OCI-LY3 (cell line): Measurements from ENCODE around the gene TFE3.

Experiments used
- H2AFZ ChIP-seq: fragments of 200-600, 300-600 bp; shearing (Covaris generic); 2 replicates; pipeline ENCODE4 v1.6.0; 2014; ENCODE audit warnings: antibody characterized with exemption, low read depth, low read length
- H3K27ac ChIP-seq: fragments of 200-600, 300-600 bp; sonication (generic); 2 replicates; pipeline ENCODE4 v1.5.1; 2014; ENCODE audit warnings: mild to moderate bottlenecking, low read length, moderate library complexity, mixed read lengths
- H3K27me3 ChIP-seq: fragments of 200-600, 300-600 bp; sonication (generic); 2 replicates; pipeline ENCODE4 v1.6.1; 2014; ENCODE audit warnings: low read depth, low read length, mixed read lengths
- H3K36me3 ChIP-seq: fragments of 200-600, 300-600 bp; sonication (generic); replicated peaks from 2 replicates; pipeline ENCODE3; 2014; ENCODE audit warnings: low read depth, low read length, mixed read lengths
- H3K4me1 ChIP-seq: fragments of 300-600, 200-600 bp; sonication (generic); 2 replicates; pipeline ENCODE4 v1.6.1; 2014; ENCODE audit warnings: low read length, mixed read lengths
- H3K4me2 ChIP-seq: fragments of 200-600, 300-600 bp; sonication (generic); 2 replicates; pipeline ENCODE4 v1.6.1; 2014; ENCODE audit warnings: low read length, mixed read lengths
- H3K4me3 ChIP-seq: fragments of 300-600, 200-600 bp; sonication (generic); 2 replicates; pipeline ENCODE4 v1.5.1; 2014; ENCODE audit warnings: antibody characterized with exemption, mild to moderate bottlenecking, low read length, moderate library complexity
- H3K79me2 ChIP-seq: fragments of 300-600, 200-600 bp; shearing (Covaris generic); 2 replicates; pipeline ENCODE4 v1.6.1; 2014; ENCODE audit warnings: mild to moderate bottlenecking, low read length, mixed read lengths
- H3K9ac ChIP-seq: fragments of 300-600, 200-600 bp; shearing (Covaris generic); 2 replicates; pipeline ENCODE4 v1.6.0; 2014; ENCODE audit warnings: mild to moderate bottlenecking, low read length, moderate library complexity
- H3K9me3 ChIP-seq: fragments of 200-600, 300-600 bp; shearing (Covaris generic); 2 replicates; pipeline ENCODE4 v1.6.1; 2014; ENCODE audit warnings: low read length, mixed read lengths; ENCODE audit not compliant: insufficient read depth
- H4K20me1 ChIP-seq: fragments of 200-600, 300-600 bp; sonication (generic); 2 replicates; pipeline ENCODE4 v1.6.1; 2016; ENCODE audit warnings: low read length, mixed read lengths; ENCODE audit not compliant: insufficient read depth
- EZH2phosphoT487 ChIP-seq: fragments of 200-600 bp; shearing (Covaris generic); IDR thresholded peaks from 2 replicates; pipeline ENCODE4 v1.6.1; 2018; ENCODE audit warnings: antibody characterized with exemption, mixed run types, low read depth
- TF ChIP-seq, protein P1 (sequence below): fragments of 200-600, 300-600 bp; sonication (generic); IDR thresholded peaks from 2 replicates; pipeline ENCODE4 v1.5.1; 2014; ENCODE audit warnings: antibody characterized with exemption, low read length, low read depth

Gene TFE3

GRCh38 chrX:49077941-49078340 lies 34.8 kb upstream of the TFE3 start:
- Histone ChIP-seq H3K4me2 (no peak overlapping the region), H3K4me3 (no peak overlapping the region), H3K27me3 (no peaks in the 10 kb centered on the region), H2AFZ (no peak overlapping the region), H3K9me3 (no peaks in the 10 kb centered on the region), H3K27ac (no peak overlapping the region), H4K20me1 (no peaks in the 10 kb centered on the region), H3K79me2 (no peaks in the 10 kb centered on the region), H3K4me1 (peaks cover 7% of the 10 kb centered on the region), H3K36me3 (no peaks in the 10 kb centered on the region), H3K9ac (no peak overlapping the region)
- TF ChIP-seq EZH2phosphoT487: no peak
- TF ChIP-seq, protein P1, sequence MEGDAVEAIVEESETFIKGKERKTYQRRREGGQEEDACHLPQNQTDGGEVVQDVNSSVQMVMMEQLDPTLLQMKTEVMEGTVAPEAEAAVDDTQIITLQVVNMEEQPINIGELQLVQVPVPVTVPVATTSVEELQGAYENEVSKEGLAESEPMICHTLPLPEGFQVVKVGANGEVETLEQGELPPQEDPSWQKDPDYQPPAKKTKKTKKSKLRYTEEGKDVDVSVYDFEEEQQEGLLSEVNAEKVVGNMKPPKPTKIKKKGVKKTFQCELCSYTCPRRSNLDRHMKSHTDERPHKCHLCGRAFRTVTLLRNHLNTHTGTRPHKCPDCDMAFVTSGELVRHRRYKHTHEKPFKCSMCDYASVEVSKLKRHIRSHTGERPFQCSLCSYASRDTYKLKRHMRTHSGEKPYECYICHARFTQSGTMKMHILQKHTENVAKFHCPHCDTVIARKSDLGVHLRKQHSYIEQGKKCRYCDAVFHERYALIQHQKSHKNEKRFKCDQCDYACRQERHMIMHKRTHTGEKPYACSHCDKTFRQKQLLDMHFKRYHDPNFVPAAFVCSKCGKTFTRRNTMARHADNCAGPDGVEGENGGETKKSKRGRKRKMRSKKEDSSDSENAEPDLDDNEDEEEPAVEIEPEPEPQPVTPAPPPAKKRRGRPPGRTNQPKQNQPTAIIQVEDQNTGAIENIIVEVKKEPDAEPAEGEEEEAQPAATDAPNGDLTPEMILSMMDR: no peak

DNA sequence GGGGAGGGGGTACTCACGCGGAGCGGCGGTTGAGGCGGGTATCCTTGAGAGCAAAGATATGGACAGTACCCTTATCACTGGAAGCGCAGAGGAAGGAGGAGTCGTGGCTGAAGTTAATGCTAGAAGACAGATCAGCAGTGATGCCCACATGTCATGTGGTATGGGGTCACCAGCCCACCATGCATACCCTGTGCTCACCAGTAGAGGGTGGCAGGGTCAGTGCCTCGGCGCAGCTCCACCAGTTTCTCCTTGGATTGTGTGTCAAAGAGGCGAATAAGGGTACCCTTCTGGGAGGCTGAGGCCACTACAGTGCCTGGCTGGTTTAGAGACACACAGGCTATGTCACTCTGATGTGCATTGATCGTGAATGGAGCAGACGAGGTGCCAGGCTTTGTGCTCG lies 32.2 kb upstream of the TFE3 start:
- H3K27me3 ChIP-seq: no peaks in the 10 kb centered on the region
- no peak overlapping the region for H3K4me2 ChIP-seq
- no peaks in the 10 kb centered on the region for H3K9me3 ChIP-seq
- H3K36me3 ChIP-seq: no peaks in the 10 kb centered on the region
- H3K4me1 ChIP-seq: peaks cover 7% of the 10 kb centered on the region
- H3K27ac ChIP-seq: no peak overlapping the region
- no peak overlapping the region for H3K4me3 ChIP-seq
- no peak overlapping the region for H3K9ac ChIP-seq
- no peaks in the 10 kb centered on the region for H4K20me1 ChIP-seq
- TF ChIP-seq, protein P1: no peak
- TF ChIP-seq EZH2phosphoT487: no peak
- H2AFZ ChIP-seq: no peak overlapping the region
- no peaks in the 10 kb centered on the region for H3K79me2 ChIP-seq

DNA sequence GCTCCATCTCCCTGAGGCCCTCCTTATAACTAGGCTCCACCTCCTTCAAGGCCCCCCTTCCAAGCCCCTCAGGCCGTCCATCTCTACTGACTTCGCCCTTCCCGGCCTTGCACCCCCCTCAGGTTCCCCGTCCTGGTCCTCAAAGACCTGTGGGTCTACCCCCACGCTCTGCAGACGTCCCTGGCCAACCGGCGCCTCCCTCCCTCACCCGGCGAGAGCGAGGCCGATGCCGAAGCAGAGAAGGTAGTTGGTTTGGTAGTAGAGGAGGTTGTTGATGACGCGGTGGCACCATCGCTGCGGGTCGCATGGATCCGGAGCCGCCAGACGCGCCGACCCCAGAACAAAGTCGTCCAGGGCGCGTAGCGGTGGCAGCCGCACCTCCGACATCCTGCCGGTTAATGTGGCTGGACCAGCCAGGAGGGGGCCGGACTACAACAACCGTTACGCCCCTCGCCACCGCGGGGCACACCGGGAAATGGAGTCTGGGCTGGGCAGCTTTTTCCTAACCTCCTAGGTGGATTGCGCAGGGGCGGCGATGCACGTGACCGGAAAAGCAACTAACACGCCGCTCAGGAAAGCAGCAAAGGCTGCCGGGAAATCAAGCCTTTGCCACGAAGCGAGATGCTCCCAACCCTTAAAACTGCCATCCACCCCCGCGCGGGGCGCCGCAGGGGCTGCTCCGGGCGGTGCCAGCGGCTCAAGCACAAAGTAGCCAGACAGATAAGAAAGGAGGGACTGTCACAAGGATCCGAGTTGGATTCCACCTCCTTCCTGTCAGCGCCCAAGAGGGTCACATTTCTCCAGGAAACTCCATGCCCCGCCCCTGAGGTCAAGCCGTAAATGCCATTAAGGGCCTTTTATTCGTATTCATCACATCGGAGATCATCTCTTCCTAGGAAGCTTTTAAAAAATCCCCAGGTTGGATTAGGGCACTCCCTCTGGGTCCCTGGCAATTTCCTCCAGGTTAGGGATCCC lies 30.7 kb upstream of the TFE3 start, which contains the start of gene PRAF2:
Gene PRAF2, minus strand, starts transcription at position 402 of the 975 bp plus-strand sequence. Its CDS starts 15 bp downstream, at position 387.
- Histone ChIP-seq H4K20me1 (no peaks in the 10 kb centered on the region), H3K4me3 (no peak within 1 kb of the TSS), H3K79me2 (no peaks in the 10 kb centered on the region), H3K9me3 (no peaks in the 10 kb centered on the region), H3K27ac (no peak within 1 kb of the TSS), H3K27me3 (no peaks in the 10 kb centered on the region), H3K4me1 (peaks cover 1% of the 10 kb centered on the region; the same call in 1 of the 2 replicates), H2AFZ (no peak within 1 kb of the TSS), H3K4me2 (no peak within 1 kb of the TSS), H3K9ac (no peak within 1 kb of the TSS), H3K36me3 (no peaks in the 10 kb centered on the region)
- TF ChIP-seq, protein P1: no peak
- no peak for TF ChIP-seq EZH2phosphoT487

- Histone ChIP-seq H4K20me1 (no peaks in the 10 kb centered on the region), H3K36me3 (no peaks in the 10 kb centered on the region), H2AFZ (no peak overlapping the region), H3K79me2 (no peaks in the 10 kb centered on the region), H3K27ac (no peak overlapping the region), H3K9me3 (no peaks in the 10 kb centered on the region), H3K4me2 (no peak overlapping the region), H3K27me3 (no peaks in the 10 kb centered on the region), H3K9ac (no peak overlapping the region), H3K4me1 (no peaks in the 10 kb centered on the region), H3K4me3 (no peak overlapping the region)
- TF ChIP-seq EZH2phosphoT487: no peak
- TF ChIP-seq, protein P1: no peak
These were observed 29.5 kb upstream of the TFE3 start for GRCh38 chrX:49072712-49073095.
